ENCODE results near the gene SP1.
"Not testable (repeated sequence)": the region's sequence is repeated elsewhere in the genome, so short reads cannot be mapped to it uniquely, and the experiment has no call there.

SP1 gene

GRCh38 chr12:53380794-53381730, 1.1 kb downstream of the SP1 start:
- no CpG with 5 or more reads among the region's 21 CpGs for WGBS (ENCODE audit: insufficient coverage, insufficient read length)
- H3K4me3 ChIP-seq (ENCODE audit: low read length), result peak overlapping the region; percentile 59; the same call in 1 of the 2 replicates
- peaks cover 2% of the 10 kb centered on the region for H3K4me1 ChIP-seq (ENCODE audit: control insufficient read depth, insufficient read depth, low read length)
- no peak for DNase-seq (ENCODE audit: low read depth, low spot score)
- H3K27me3 ChIP-seq (ENCODE audit: control insufficient read depth, insufficient read depth, low read length), result no peaks in the 10 kb centered on the region
- H3K27ac ChIP-seq (ENCODE audit: low read length), result no peak overlapping the region
- peaks cover 16% of the 10 kb centered on the region; the same call in 1 of the 2 replicates for H3K36me3 ChIP-seq (ENCODE audit: control insufficient read depth, insufficient read depth, low read length)
- no peaks in the 10 kb centered on the region for H3K9me3 ChIP-seq (ENCODE audit: control insufficient read depth, insufficient read depth, low read length)

DNA sequence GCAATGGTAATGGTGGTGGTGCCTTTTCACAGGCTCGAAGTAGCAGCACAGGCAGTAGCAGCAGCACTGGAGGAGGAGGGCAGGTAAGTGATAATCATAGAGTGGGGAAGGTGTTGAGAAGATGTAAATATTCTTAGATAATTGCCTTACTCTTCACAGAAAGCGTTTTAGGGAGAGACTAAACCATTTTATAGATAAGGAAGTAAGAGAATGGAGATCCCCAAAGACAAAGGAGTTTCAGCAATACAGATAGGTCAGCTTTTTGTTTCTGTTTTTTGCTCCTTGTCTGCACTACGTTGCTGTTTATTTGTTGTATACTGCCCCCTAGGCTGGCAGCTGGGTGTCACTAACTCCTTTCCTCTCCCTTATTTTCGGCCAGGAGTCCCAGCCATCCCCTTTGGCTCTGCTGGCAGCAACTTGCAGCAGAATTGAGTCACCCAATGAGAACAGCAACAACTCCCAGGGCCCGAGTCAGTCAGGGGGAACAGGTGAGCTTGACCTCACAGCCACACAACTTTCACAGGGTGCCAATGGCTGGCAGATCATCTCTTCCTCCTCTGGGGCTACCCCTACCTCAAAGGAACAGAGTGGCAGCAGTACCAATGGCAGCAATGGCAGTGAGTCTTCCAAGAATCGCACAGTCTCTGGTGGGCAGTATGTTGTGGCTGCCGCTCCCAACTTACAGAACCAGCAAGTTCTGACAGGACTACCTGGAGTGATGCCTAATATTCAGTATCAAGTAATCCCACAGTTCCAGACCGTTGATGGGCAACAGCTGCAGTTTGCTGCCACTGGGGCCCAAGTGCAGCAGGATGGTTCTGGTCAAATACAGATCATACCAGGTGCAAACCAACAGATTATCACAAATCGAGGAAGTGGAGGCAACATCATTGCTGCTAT, 2.0 kb downstream of the SP1 start:
- no peak overlapping the region for H3K27ac ChIP-seq (ENCODE audit: low read length)
- H3K4me3 ChIP-seq (ENCODE audit: low read length), result no peak overlapping the region

GRCh38 chr12:53383258-53383657, 3.3 kb downstream of the SP1 start:
- Histone ChIP-seq H3K4me1 (ENCODE audit: control insufficient read depth, insufficient read depth, low read length) (peaks cover 2% of the 10 kb centered on the region), H3K27me3 (ENCODE audit: control insufficient read depth, insufficient read depth, low read length) (no peaks in the 10 kb centered on the region), H3K36me3 (ENCODE audit: control insufficient read depth, insufficient read depth, low read length) (peaks cover 16% of the 10 kb centered on the region; the same call in 1 of the 2 replicates), H3K9me3 (ENCODE audit: control insufficient read depth, insufficient read depth, low read length) (no peaks in the 10 kb centered on the region), H3K27ac (ENCODE audit: low read length) (no peak overlapping the region), H3K4me3 (ENCODE audit: low read length) (no peak overlapping the region)
- no peak for DNase-seq (ENCODE audit: low read depth, low spot score)
- no CpG with 5 or more reads among the region's 2 CpGs for WGBS (ENCODE audit: insufficient coverage, insufficient read length)

More for the DNA sequence above, 2.0 kb downstream of the SP1 start:
- Histone ChIP-seq H3K4me1 (ENCODE audit: control insufficient read depth, insufficient read depth, low read length) (peaks cover 2% of the 10 kb centered on the region), H3K9me3 (ENCODE audit: control insufficient read depth, insufficient read depth, low read length) (no peaks in the 10 kb centered on the region), H3K27me3 (ENCODE audit: control insufficient read depth, insufficient read depth, low read length) (no peaks in the 10 kb centered on the region), H3K36me3 (ENCODE audit: control insufficient read depth, insufficient read depth, low read length) (peaks cover 16% of the 10 kb centered on the region; the same call in 1 of the 2 replicates)
- peak; percentile 22 for DNase-seq (ENCODE audit: low read depth, low spot score)
- no CpG with 5 or more reads among the region's 9 CpGs for WGBS (ENCODE audit: insufficient coverage, insufficient read length)

GRCh38 chr12:53386381-53386780, 6.4 kb downstream of the SP1 start:
- not testable (repeated sequence) for H3K27me3 ChIP-seq (ENCODE audit: control insufficient read depth, insufficient read depth, low read length); H3K4me3 ChIP-seq (ENCODE audit: low read length); H3K27ac ChIP-seq (ENCODE audit: low read length); H3K9me3 ChIP-seq (ENCODE audit: control insufficient read depth, insufficient read depth, low read length); DNase-seq (ENCODE audit: low read depth, low spot score); H3K4me1 ChIP-seq (ENCODE audit: control insufficient read depth, insufficient read depth, low read length)
- H3K36me3 ChIP-seq (ENCODE audit: control insufficient read depth, insufficient read depth, low read length), result peaks cover 16% of the 10 kb centered on the region; the same call in 1 of the 2 replicates
- no CpG with 5 or more reads among the region's 5 CpGs for WGBS (ENCODE audit: insufficient coverage, insufficient read length)

- DNase-seq (ENCODE audit: low read depth, low spot score), result no peak
- Histone ChIP-seq H3K27me3 (ENCODE audit: control insufficient read depth, insufficient read depth, low read length) (no peaks in the 10 kb centered on the region), H3K36me3 (ENCODE audit: control insufficient read depth, insufficient read depth, low read length) (no peaks in the 10 kb centered on the region), H3K9me3 (ENCODE audit: control insufficient read depth, insufficient read depth, low read length) (no peaks in the 10 kb centered on the region), H3K27ac (ENCODE audit: low read length) (no peak overlapping the region), H3K4me1 (ENCODE audit: control insufficient read depth, insufficient read depth, low read length) (no peaks in the 10 kb centered on the region), H3K4me3 (ENCODE audit: low read length) (no peak overlapping the region)
- WGBS (ENCODE audit: insufficient coverage, insufficient read length), result no CpG with 5 or more reads among the region's 4 CpGs
Observed at GRCh38 chr12:53388932-53389331, 9.0 kb downstream of the SP1 start.

GRCh38 chr12:53389702-53390101, 9.7 kb downstream of the SP1 start:
- no peaks in the 10 kb centered on the region for H3K9me3 ChIP-seq (ENCODE audit: control insufficient read depth, insufficient read depth, low read length)
- WGBS (ENCODE audit: insufficient coverage, insufficient read length), result no CpG with 5 or more reads among the region's 3 CpGs
- H3K4me1 ChIP-seq (ENCODE audit: control insufficient read depth, insufficient read depth, low read length), result no peaks in the 10 kb centered on the region
- no peak for DNase-seq (ENCODE audit: low read depth, low spot score)
- no peak overlapping the region for H3K27ac ChIP-seq (ENCODE audit: low read length)
- no peaks in the 10 kb centered on the region for H3K36me3 ChIP-seq (ENCODE audit: control insufficient read depth, insufficient read depth, low read length)
- no peaks in the 10 kb centered on the region for H3K27me3 ChIP-seq (ENCODE audit: control insufficient read depth, insufficient read depth, low read length)
- no peak overlapping the region for H3K4me3 ChIP-seq (ENCODE audit: low read length)

DNA sequence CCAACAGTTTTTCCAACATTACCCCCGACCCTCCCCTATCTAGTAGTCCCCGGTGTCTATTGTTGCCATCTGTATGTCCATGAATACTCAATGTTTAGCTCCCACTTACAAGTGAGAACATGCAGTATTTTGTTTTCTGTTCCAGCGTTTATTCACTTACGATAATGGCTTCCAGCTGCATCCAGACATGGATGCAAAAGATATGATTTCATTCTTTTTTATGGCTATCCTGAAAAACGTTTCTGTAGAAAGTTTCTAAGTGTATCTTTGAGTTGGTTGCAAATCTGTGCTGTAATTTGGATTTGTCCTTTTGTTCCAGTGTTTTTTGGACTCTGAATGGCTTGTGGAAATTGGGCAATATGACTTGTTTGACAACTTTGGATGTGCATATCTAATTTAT, 11.7 kb downstream of the SP1 start:
- no peak overlapping the region for H3K4me3 ChIP-seq (ENCODE audit: low read length)
- no peaks in the 10 kb centered on the region for H3K9me3 ChIP-seq (ENCODE audit: control insufficient read depth, insufficient read depth, low read length)
- H3K4me1 ChIP-seq (ENCODE audit: control insufficient read depth, insufficient read depth, low read length), result no peaks in the 10 kb centered on the region
- no peak overlapping the region for H3K27ac ChIP-seq (ENCODE audit: low read length)
- no CpG with 5 or more reads among the region's 5 CpGs for WGBS (ENCODE audit: insufficient coverage, insufficient read length)
- DNase-seq (ENCODE audit: low read depth, low spot score), result no peak
- H3K36me3 ChIP-seq (ENCODE audit: control insufficient read depth, insufficient read depth, low read length), result no peaks in the 10 kb centered on the region
- H3K27me3 ChIP-seq (ENCODE audit: control insufficient read depth, insufficient read depth, low read length), result no peaks in the 10 kb centered on the region

- Histone ChIP-seq H3K27me3 (ENCODE audit: control insufficient read depth, insufficient read depth, low read length) (no peaks in the 10 kb centered on the region), H3K4me3 (ENCODE audit: low read length) (no peak overlapping the region), H3K36me3 (ENCODE audit: control insufficient read depth, insufficient read depth, low read length) (no peaks in the 10 kb centered on the region), H3K27ac (ENCODE audit: low read length) (no peak overlapping the region), H3K4me1 (ENCODE audit: control insufficient read depth, insufficient read depth, low read length) (no peaks in the 10 kb centered on the region), H3K9me3 (ENCODE audit: control insufficient read depth, insufficient read depth, low read length) (no peaks in the 10 kb centered on the region)
- no CpG with 5 or more reads among the region's 7 CpGs for WGBS (ENCODE audit: insufficient coverage, insufficient read length)
- no peak for DNase-seq (ENCODE audit: low read depth, low spot score)
Observed at GRCh38 chr12:53399896-53400295, 19.9 kb downstream of the SP1 start.

- H3K27ac ChIP-seq (ENCODE audit: low read length); H3K27me3 ChIP-seq (ENCODE audit: control insufficient read depth, insufficient read depth, low read length); DNase-seq (ENCODE audit: low read depth, low spot score); H3K36me3 ChIP-seq (ENCODE audit: control insufficient read depth, insufficient read depth, low read length); H3K4me3 ChIP-seq (ENCODE audit: low read length); H3K9me3 ChIP-seq (ENCODE audit: control insufficient read depth, insufficient read depth, low read length); H3K4me1 ChIP-seq (ENCODE audit: control insufficient read depth, insufficient read depth, low read length): not testable (repeated sequence)
- WGBS (ENCODE audit: insufficient coverage, insufficient read length), result no CpG with 5 or more reads among the region's 16 CpGs
Observed at GRCh38 chr12:53402351-53402750, 22.4 kb downstream of the SP1 start.

- WGBS (ENCODE audit: insufficient coverage, insufficient read length), result no CpG with 5 or more reads among the region's 7 CpGs
- Histone ChIP-seq H3K4me3 (ENCODE audit: low read length) (no peak overlapping the region), H3K36me3 (ENCODE audit: control insufficient read depth, insufficient read depth, low read length) (peaks cover 3% of the 10 kb centered on the region; the same call in 1 of the 2 replicates), H3K27ac (ENCODE audit: low read length) (no peak overlapping the region), H3K4me1 (ENCODE audit: control insufficient read depth, insufficient read depth, low read length) (no peaks in the 10 kb centered on the region), H3K27me3 (ENCODE audit: control insufficient read depth, insufficient read depth, low read length) (no peaks in the 10 kb centered on the region), H3K9me3 (ENCODE audit: control insufficient read depth, insufficient read depth, low read length) (no peaks in the 10 kb centered on the region)
- no peak for DNase-seq (ENCODE audit: low read depth, low spot score)
Observed at GRCh38 chr12:53402871-53403270, 22.9 kb downstream of the SP1 start.
